Stimulated activated naive CD8-positive, alpha-beta T cell treated with anti-CD3 and anti-CD28 coated beads, Interleukin-15, Interleukin-2, amounts not matched to agents 100 ng/mL and 50 ng/mL, for 24 hours (primary cell): ENCODE results near the gene STYK1.
"Not testable (repeated sequence)": the region's sequence is repeated elsewhere in the genome, so short reads cannot be mapped to it uniquely, and the experiment has no call there.

ENCODE experiments used
- H3K27ac Mint-ChIP-seq: one replicate; pipeline ENCODE4 v1.8.0; 2021; ENCODE audit warnings: mild to moderate bottlenecking, mixed read lengths
- H3K27me3 Mint-ChIP-seq: one replicate; pipeline ENCODE4 v1.8.0; 2021; ENCODE audit warnings: mixed read lengths
- H3K36me3 Mint-ChIP-seq: one replicate; pipeline ENCODE4 v1.8.0; 2021; ENCODE audit warnings: low read depth, mixed read lengths
- H3K4me1 Mint-ChIP-seq: one replicate; pipeline ENCODE4 v1.8.0; 2021; ENCODE audit warnings: low read depth, mixed read lengths
- H3K4me3 Mint-ChIP-seq: one replicate; pipeline ENCODE4 v1.8.0; 2021; ENCODE audit warnings: mild to moderate bottlenecking, mixed read lengths
- H3K9me3 Mint-ChIP-seq: one replicate; pipeline ENCODE4 v1.8.0; 2021; ENCODE audit warnings: mixed read lengths

The STYK1 gene

DNA sequence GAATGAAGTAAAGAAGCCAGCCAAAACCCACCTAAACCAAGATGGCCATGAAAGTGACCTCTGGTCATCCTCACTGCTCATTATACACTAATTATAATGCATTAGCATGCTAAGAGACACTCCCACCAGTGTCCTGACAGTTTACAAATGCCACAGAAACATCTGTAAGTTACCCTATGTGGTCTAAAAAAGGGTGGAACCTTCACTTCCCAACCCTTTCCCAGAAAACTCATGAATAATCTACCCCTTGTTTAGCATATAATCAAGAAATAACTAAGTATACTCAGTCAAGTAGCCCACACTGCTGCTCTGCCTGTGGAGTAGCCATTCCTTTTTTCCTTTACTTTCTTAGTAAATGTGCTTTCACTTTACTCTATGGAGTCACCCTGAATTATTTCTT, 19.8 kb downstream of the STYK1 start:
- H3K27ac Mint-ChIP-seq = no peak overlapping the region
- H3K4me3 Mint-ChIP-seq = no peak overlapping the region
- no peaks in the 10 kb centered on the region for H3K36me3 Mint-ChIP-seq
- H3K27me3 Mint-ChIP-seq = peaks cover 6% of the 10 kb centered on the region
- no peaks in the 10 kb centered on the region for H3K4me1 Mint-ChIP-seq
- no peaks in the 10 kb centered on the region for H3K9me3 Mint-ChIP-seq

GRCh38 chr12:10652192-10652591, 21.7 kb downstream of the STYK1 start:
- Mint-ChIP-seq H3K4me3 (no peak overlapping the region), H3K36me3 (peaks cover 4% of the 10 kb centered on the region), H3K27me3 (no peaks in the 10 kb centered on the region), H3K4me1 (no peaks in the 10 kb centered on the region), H3K9me3 (peaks cover 7% of the 10 kb centered on the region), H3K27ac (no peak overlapping the region)

DNA sequence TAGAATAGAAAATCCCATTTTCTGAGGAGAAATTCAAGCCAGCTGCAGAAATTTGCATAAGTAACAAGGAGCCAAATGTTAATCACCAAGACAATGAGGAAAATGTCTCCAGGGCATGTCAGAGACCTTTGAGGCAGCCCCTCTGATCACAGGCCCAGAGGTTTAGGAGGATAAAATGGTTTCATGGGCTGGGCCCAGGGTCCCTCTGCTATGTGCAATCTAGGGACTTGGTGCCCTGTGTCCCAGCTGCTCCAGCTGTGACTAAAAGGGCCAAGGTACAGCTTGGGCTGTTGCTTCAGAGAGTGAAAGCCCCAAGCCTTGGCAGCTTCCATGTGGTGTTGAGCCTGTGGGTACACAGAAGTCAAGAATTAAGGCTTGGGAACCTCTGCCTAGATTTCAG, 27.3 kb downstream of the STYK1 start:
- H3K36me3 Mint-ChIP-seq = peaks cover 23% of the 10 kb centered on the region
- not testable (repeated sequence) for H3K4me1 Mint-ChIP-seq

DNA sequence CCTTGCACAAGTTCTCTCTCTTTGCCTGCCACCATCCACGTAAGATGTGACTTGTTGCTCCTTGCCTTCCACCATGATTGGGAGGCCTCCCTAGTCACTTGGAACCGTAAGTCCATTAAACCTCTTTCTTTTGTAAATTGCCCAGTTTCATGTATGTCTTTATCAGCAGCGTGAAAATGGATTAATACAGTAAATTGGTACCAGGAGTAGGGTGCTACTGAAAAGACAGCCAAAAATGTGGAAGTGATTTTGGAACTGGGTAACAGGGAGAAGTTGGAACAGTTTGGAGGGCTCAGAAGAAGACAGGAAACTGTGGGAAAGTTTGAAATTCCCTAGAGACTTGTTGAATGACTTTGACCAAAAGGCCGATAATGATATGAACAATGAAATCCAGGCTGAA, 27.9 kb downstream of the STYK1 start:
- Mint-ChIP-seq H3K27ac (no peak overlapping the region), H3K4me3 (no peak overlapping the region), H3K36me3 (peaks cover 23% of the 10 kb centered on the region), H3K27me3 (no peaks in the 10 kb centered on the region), H3K9me3 (peaks cover 28% of the 10 kb centered on the region), H3K4me1 (no peaks in the 10 kb centered on the region)

More for the DNA sequence above, 27.3 kb downstream of the STYK1 start:
- H3K27me3 Mint-ChIP-seq, H3K27ac Mint-ChIP-seq, H3K4me3 Mint-ChIP-seq: not testable (repeated sequence)
- peaks cover 28% of the 10 kb centered on the region for H3K9me3 Mint-ChIP-seq

DNA sequence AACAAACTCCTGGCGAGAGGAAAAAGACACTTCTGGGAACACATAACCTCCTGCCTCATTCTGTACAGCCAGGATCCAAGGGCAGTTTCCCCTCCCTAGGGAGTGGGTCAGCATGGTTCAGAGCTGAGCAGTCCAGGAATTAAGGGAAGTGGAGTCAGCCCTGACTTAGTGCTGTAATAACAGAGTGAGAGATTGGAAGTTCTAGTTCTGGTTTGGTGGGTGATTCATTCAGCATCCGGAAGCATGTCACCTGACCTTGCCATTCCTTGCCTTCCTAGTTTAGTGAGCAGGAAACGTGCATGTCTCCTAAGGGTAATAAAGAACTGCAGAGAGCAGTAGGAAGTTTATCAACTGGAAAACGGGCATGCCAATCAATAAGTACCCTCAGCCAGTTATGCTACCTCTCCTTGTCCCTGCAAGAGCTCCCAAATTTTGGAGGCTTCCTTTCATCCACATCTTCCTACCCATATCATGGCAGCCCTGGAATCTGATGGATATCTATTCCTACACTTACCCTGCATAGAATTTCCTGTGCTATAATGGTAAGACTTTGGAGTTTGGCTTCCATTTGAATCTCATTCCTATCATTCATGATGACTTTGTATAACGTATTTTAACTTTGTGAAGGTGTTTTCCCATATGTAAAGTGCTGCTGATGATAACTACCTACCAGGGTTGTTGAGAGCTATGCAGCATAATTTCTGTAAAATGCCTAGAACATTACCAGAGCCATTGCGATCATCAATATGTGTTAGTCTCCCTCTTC, 31.9 kb downstream of the STYK1 start:
- Mint-ChIP-seq H3K9me3 (peaks cover 20% of the 10 kb centered on the region), H3K4me1 (no peaks in the 10 kb centered on the region), H3K27ac (no peak overlapping the region)

GRCh38 chr12:10638728-10639127, 35.1 kb downstream of the STYK1 start:
- Mint-ChIP-seq H3K4me3 (no peak overlapping the region), H3K4me1 (no peaks in the 10 kb centered on the region), H3K27me3 (no peaks in the 10 kb centered on the region), H3K36me3 (no peaks in the 10 kb centered on the region), H3K9me3 (no peaks in the 10 kb centered on the region), H3K27ac (no peak overlapping the region)

More for the DNA sequence above, 31.9 kb downstream of the STYK1 start:
- Mint-ChIP-seq H3K4me3 (no peak overlapping the region), H3K27me3 (no peaks in the 10 kb centered on the region), H3K36me3 (peaks cover 19% of the 10 kb centered on the region)

DNA sequence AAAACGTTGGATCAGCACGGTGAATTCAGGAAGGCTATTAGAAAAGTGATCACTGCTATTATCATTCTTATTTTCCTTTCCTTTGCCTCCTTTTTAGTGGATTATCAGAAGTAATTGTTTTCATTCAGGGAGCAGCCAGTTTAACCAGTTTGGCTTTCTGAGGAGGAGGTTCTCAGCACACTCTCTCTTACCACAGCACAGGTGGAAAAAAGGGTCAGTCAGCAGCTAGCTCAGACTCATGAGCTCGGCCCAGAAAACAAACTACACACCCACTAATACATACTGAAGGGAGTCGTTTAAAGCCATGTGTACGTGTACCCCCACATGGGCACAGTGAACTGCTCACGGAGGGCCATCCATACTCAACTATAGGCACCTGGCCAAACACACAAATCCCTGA, 37.2 kb downstream of the STYK1 start:
- no peaks in the 10 kb centered on the region for H3K36me3 Mint-ChIP-seq
- no peak overlapping the region for H3K4me3 Mint-ChIP-seq
- no peaks in the 10 kb centered on the region for H3K27me3 Mint-ChIP-seq
- no peak overlapping the region for H3K27ac Mint-ChIP-seq
- no peaks in the 10 kb centered on the region for H3K9me3 Mint-ChIP-seq
- no peaks in the 10 kb centered on the region for H3K4me1 Mint-ChIP-seq

- Mint-ChIP-seq H3K9me3 (no peaks in the 10 kb centered on the region), H3K4me1 (no peaks in the 10 kb centered on the region), H3K4me3 (no peak overlapping the region), H3K27me3 (no peaks in the 10 kb centered on the region), H3K36me3 (no peaks in the 10 kb centered on the region), H3K27ac (no peak overlapping the region)
Measured at GRCh38 chr12:10636124-10636523, 37.7 kb downstream of the STYK1 start.

GRCh38 chr12:10635306-10635705, 38.5 kb downstream of the STYK1 start:
- no peaks in the 10 kb centered on the region for H3K36me3 Mint-ChIP-seq
- no peaks in the 10 kb centered on the region for H3K27me3 Mint-ChIP-seq
- H3K4me1 Mint-ChIP-seq = no peaks in the 10 kb centered on the region
- H3K9me3 Mint-ChIP-seq = no peaks in the 10 kb centered on the region
- no peak overlapping the region for H3K4me3 Mint-ChIP-seq
- H3K27ac Mint-ChIP-seq = no peak overlapping the region

DNA sequence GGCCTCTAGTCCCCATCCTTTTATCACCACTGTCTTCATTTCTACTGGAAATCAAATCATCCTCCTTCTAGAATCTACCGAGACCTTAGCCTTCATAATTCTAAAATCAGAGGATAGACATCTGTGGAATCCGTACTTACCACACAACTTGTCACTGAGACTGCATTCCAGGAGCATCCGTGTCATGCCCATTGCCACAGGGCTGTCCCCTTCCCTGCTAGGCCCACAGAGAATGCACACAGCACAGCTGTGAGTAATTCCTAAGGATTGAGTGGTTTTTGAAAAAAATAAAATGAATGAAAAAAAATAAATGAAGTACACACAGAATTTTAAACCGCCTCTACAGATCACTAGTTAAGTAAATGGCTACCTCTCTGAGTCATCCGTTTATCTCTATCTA, 39.4 kb downstream of the STYK1 start:
- no peaks in the 10 kb centered on the region for H3K4me1 Mint-ChIP-seq
- no peak overlapping the region for H3K27ac Mint-ChIP-seq
- H3K36me3 Mint-ChIP-seq = no peaks in the 10 kb centered on the region
- no peaks in the 10 kb centered on the region for H3K9me3 Mint-ChIP-seq
- H3K4me3 Mint-ChIP-seq = no peak overlapping the region
- H3K27me3 Mint-ChIP-seq = no peaks in the 10 kb centered on the region

DNA sequence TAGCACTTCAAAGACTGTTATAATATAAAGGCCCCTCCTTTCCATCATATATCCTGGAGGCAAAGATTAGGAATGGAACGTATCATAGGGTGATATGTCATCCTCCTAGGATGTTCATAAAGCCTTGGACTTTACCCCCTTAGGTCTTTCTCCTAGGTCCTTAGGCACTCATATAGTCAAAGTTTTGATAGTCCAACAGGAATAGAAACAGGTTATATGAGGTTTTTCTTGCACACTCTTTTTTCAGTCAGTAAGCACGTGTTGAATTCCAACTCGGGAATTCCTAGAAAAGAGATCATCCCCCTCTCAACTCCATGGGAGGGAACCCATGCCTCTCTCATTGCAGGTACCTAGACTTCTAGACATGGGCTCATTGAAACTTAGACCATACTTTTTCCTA, 40.3 kb downstream of the STYK1 start:
- H3K4me3 Mint-ChIP-seq = no peak overlapping the region
- no peaks in the 10 kb centered on the region for H3K9me3 Mint-ChIP-seq
- no peaks in the 10 kb centered on the region for H3K27me3 Mint-ChIP-seq
- no peaks in the 10 kb centered on the region for H3K36me3 Mint-ChIP-seq
- H3K27ac Mint-ChIP-seq = no peak overlapping the region
- no peaks in the 10 kb centered on the region for H3K4me1 Mint-ChIP-seq

- Mint-ChIP-seq H3K9me3 (no peaks in the 10 kb centered on the region), H3K27ac (no peak overlapping the region), H3K27me3 (no peaks in the 10 kb centered on the region), H3K4me3 (no peak overlapping the region), H3K4me1 (no peaks in the 10 kb centered on the region), H3K36me3 (no peaks in the 10 kb centered on the region)
Measured at GRCh38 chr12:10632226-10632625, 41.6 kb downstream of the STYK1 start.

DNA sequence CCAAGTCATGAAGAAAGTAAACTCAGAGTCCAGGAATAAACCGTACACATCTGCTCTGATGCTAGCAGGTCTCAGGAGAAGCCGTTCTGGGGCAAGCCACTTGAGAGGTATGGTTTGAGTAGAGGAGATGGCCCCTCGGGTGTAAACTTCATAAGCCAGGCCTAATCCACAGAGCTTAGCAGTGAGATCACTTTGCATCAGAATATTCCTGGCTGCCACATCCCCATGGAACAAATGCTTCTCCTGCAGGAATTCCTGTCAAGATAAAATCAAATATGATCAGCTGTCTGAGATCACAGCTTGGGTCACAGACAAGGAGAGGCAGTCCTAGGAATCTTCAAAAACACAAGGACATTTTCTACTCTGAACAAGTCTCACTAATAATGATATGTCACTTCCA, 49.2 kb downstream of the STYK1 start:
- Mint-ChIP-seq H3K9me3 (no peaks in the 10 kb centered on the region), H3K4me3 (no peak overlapping the region), H3K36me3 (no peaks in the 10 kb centered on the region), H3K27me3 (peaks cover 9% of the 10 kb centered on the region), H3K4me1 (no peaks in the 10 kb centered on the region), H3K27ac (no peak overlapping the region)

DNA sequence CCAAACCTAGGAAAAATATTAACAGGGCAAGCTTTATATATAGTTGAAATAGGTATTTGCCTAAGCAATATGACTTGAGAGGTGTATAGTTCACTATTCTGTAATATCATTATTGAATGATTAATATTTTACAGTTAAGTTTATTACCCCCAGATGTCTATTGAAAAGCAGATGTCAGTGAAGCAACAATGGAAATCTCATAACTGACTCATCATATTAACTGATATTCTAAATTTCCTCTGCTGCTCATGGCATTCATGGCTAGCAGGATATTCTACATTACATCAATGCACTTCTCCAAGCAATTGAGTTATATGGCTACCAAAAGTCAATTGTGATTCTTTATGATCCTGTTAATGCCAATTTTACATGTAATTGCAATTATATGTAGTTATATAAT, 50.7 kb downstream of the STYK1 start:
- Mint-ChIP-seq H3K36me3 (no peaks in the 10 kb centered on the region), H3K9me3 (no peaks in the 10 kb centered on the region), H3K4me1 (no peaks in the 10 kb centered on the region), H3K27ac (no peak overlapping the region), H3K27me3 (peaks cover 10% of the 10 kb centered on the region), H3K4me3 (no peak overlapping the region)

- Mint-ChIP-seq H3K27me3 (peaks cover 10% of the 10 kb centered on the region), H3K36me3 (no peaks in the 10 kb centered on the region), H3K4me1 (no peaks in the 10 kb centered on the region), H3K9me3 (no peaks in the 10 kb centered on the region), H3K4me3 (no peak overlapping the region), H3K27ac (no peak overlapping the region)
Measured at GRCh38 chr12:10621278-10621677, 52.6 kb downstream of the STYK1 start.

DNA sequence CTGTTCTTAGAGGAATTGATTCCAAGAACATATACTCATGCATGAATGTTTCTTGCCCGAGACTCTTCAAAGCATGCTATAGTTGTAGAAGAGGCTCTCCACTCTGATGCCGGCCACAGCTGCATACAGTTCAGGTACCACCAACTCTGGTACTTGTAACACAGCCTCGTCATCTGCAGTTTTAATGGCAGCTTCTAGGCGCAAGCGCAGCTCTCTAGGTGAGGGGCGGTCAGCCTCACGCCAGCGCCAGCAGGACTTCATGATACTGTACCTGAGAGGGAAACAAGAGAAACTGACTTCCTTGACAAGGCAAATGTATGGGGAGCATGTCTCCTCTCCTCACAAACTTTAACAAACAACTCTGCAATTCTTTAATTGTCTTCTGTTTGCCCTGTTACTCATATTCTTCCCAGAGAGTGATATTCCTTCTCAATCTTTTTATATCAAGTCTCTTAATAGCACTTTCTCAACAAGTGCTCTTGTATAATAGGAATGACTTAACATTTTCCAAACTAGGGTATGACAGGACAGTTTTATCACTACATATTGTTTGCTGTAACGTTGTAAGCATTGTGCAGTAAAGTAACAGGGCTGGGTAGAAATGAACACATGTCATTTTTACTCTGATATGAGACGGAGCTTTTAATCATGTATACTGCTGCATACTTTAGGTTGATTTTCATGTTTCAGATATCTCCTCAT, 53.6 kb downstream of the STYK1 start:
- no peaks in the 10 kb centered on the region for H3K9me3 Mint-ChIP-seq
- peaks cover 1% of the 10 kb centered on the region for H3K4me1 Mint-ChIP-seq
- H3K4me3 Mint-ChIP-seq = no peak overlapping the region
- H3K36me3 Mint-ChIP-seq = no peaks in the 10 kb centered on the region
- no peak overlapping the region for H3K27ac Mint-ChIP-seq
- H3K27me3 Mint-ChIP-seq = peaks cover 10% of the 10 kb centered on the region
